A549 (cell line): ENCODE results near the gene ITPRID2.

Experiments used
- GATA3 ChIP-seq: IDR thresholded peaks from 2 replicates; pipeline ENCODE4 v1.6.1; 2012; ENCODE audit warnings: borderline replicate concordance
- HDAC2 ChIP-seq: fragments of 200-600 bp; sonication (generic); IDR thresholded peaks from 2 replicates; pipeline ENCODE4 v1.6.1; 2016
- MAFK ChIP-seq: fragments of 450-650 bp; IDR thresholded peaks from 2 replicates; pipeline ENCODE4 v1.6.1; 2014; ENCODE audit not compliant: partially characterized antibody
- PHF8 ChIP-seq: fragments of 200-600 bp; sonication (generic); IDR thresholded peaks from 2 replicates; pipeline ENCODE4 v1.6.1; 2016; ENCODE audit warnings: low read depth, mild to moderate bottlenecking, antibody characterized with exemption, moderate library complexity, borderline replicate concordance
- TF ChIP-seq, protein P1 (sequence below): fragments of >200 bp; sonication (Bioruptor Twin); formaldehyde crosslinking; IDR thresholded peaks from 3 replicates; pipeline ENCODE4 v1.5.1; 2016

DNA sequence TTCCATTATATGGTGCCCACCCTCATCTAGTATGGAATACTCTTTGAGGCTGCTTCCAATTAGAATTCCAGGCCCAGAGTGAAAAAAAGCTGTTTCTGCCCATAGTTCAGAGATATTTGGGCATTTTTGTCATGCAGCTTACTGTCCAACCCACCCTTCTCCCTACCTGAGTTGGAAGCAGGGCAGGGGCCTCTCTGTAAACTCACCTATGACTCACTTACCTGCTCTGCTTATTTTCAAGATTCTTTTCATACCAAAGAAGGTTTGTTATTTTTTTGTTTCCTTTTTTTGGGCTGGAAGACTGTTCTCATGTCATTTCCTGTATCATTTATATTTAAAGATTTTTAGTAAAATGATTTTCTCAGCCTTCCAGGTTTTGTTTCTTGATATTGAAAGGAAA lies 55.7 kb downstream of the ITPRID2 start:
- TF ChIP-seq, protein P1, sequence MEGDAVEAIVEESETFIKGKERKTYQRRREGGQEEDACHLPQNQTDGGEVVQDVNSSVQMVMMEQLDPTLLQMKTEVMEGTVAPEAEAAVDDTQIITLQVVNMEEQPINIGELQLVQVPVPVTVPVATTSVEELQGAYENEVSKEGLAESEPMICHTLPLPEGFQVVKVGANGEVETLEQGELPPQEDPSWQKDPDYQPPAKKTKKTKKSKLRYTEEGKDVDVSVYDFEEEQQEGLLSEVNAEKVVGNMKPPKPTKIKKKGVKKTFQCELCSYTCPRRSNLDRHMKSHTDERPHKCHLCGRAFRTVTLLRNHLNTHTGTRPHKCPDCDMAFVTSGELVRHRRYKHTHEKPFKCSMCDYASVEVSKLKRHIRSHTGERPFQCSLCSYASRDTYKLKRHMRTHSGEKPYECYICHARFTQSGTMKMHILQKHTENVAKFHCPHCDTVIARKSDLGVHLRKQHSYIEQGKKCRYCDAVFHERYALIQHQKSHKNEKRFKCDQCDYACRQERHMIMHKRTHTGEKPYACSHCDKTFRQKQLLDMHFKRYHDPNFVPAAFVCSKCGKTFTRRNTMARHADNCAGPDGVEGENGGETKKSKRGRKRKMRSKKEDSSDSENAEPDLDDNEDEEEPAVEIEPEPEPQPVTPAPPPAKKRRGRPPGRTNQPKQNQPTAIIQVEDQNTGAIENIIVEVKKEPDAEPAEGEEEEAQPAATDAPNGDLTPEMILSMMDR = no peak
- TF ChIP-seq MAFK (no peak), HDAC2 (no peak), GATA3 (no peak), PHF8 (no peak)
